Endothelial cell of umbilical vein (primary cell): ENCODE measurements around the gene ANKRD44. TPM values are rescaled to one million over a fixed set of nuclear protein-coding genes. Genes with fewer than 3 reads are reported as not detected.

Experiments used
- BruUV-seq: library from RNA; stranded (reverse); fragments of 400-500 nt; replicated peaks from 2 replicates; lab custom pipeline; 2021; lab: Mats Ljungman, UMichigan
- CTCF ChIA-PET: fragments of 300-600, 350-600 bp; sonication (Branson Sonifier 250); formaldehyde crosslinking; loops from one replicate; lab custom pipeline; 2021; ENCODE audit warnings: antibody characterized with exemption, inconsistent platforms; lab: Charles Lee
- POLR2A ChIA-PET: fragments of 300-600, 350-600 bp; sonication (Branson Sonifier 250); formaldehyde crosslinking; loops from one replicate; lab custom pipeline; 2021; ENCODE audit warnings: antibody characterized with exemption, inconsistent platforms; lab: Charles Lee
- DNase-seq: peaks from one replicate; pipeline ENCODE4 v3.0.0-alpha.2; 2011; ENCODE audit warnings: low read depth, low spot score
- FAIRE-seq: peaks from 2 replicates; lab custom pipeline; 2011; peaks lifted over from hg19 to GRCh38; lab: Jason Lieb, UNC
- H2AFZ ChIP-seq: 2 replicates; pipeline ENCODE4 v1.6.0; 2012; ENCODE audit warnings: low read depth, low read length, control low read depth, inconsistent platforms
- H3K27ac ChIP-seq: 2 replicates; pipeline ENCODE4 v1.5.1; 2011; ENCODE audit warnings: low read depth, mild to moderate bottlenecking, control low read depth, low read length, moderate library complexity; ENCODE audit not compliant: insufficient read depth
- H3K27me3 ChIP-seq, 2 experiments: 2 replicates each; pipeline versions ENCODE4 v1.6.0 to v1.6.1; 2011; ENCODE audit warnings: low read length in 2 of 2, mixed read lengths in 1 of 2; ENCODE audit not compliant: control insufficient read depth in 2 of 2, insufficient read depth in 2 of 2
- H3K36me3 ChIP-seq, 2 experiments: 2 replicates in 1 of 2; 3 replicates in 1 of 2; pipeline ENCODE4 v1.5.1; 2011; ENCODE audit warnings: low read length in 2 of 2, mild to moderate bottlenecking in 1 of 2, moderate library complexity in 1 of 2; ENCODE audit not compliant: control insufficient read depth in 2 of 2, insufficient read depth in 2 of 2; ENCODE audit errors: extremely low read depth in 1 of 2
- H3K4me1 ChIP-seq: 3 replicates; pipeline ENCODE4 v1.5.1; 2011; ENCODE audit warnings: mild to moderate bottlenecking, low read length; ENCODE audit not compliant: control insufficient read depth, insufficient read depth; ENCODE audit errors: extremely low read depth
- H3K4me2 ChIP-seq: 2 replicates; pipeline ENCODE4 v1.6.1; 2011; ENCODE audit warnings: low read length, control low read depth, mixed read lengths; ENCODE audit not compliant: insufficient read depth
- H3K4me3 ChIP-seq, 3 experiments: fragments of 200-600 bp in 1 of 3; sonication (generic), shearing (Covaris generic) in 1 of 3; replicated peaks in 1 of 3; 2 replicates each; pipeline ENCODE4 v1.5.1; 2011 to 2016; ENCODE audit warnings: control low read depth in 3 of 3, low read length in 3 of 3, mild to moderate bottlenecking in 2 of 3, inconsistent platforms in 1 of 3, low read depth in 1 of 3, moderate library complexity in 1 of 3; ENCODE audit not compliant: insufficient read depth in 1 of 3
- H3K79me2 ChIP-seq: 2 replicates; pipeline ENCODE4 v1.6.0; 2012; ENCODE audit warnings: low read length, inconsistent platforms; ENCODE audit not compliant: control insufficient read depth, insufficient read depth
- H3K9ac ChIP-seq: replicated peaks from 2 replicates; pipeline ENCODE3; 2011; ENCODE audit warnings: low read length, control low read depth; ENCODE audit not compliant: insufficient read depth; ENCODE audit errors: extremely low read depth
- H3K9me1 ChIP-seq: replicated peaks from 3 replicates; pipeline ENCODE4 v1.6.0; 2011; ENCODE audit warnings: mild to moderate bottlenecking, low read length; ENCODE audit not compliant: control insufficient read depth, insufficient read depth; ENCODE audit errors: extremely low read depth
- H3K9me3 ChIP-seq: replicated peaks from 2 replicates; pipeline ENCODE4 v1.5.1; 2012; ENCODE audit warnings: low read length, inconsistent platforms; ENCODE audit not compliant: control insufficient read depth, insufficient read depth
- H4K20me1 ChIP-seq: replicated peaks from 2 replicates; pipeline ENCODE3; 2011; ENCODE audit warnings: mild to moderate bottlenecking, low read length; ENCODE audit not compliant: control insufficient read depth, insufficient read depth; ENCODE audit errors: extremely low read depth
- EZH2 ChIP-seq: IDR thresholded peaks from 2 replicates; pipeline ENCODE4 v1.6.1; 2012; ENCODE audit warnings: borderline replicate concordance, low read depth, mild to moderate bottlenecking, moderate library complexity, low read length, inconsistent platforms; ENCODE audit not compliant: severe bottlenecking
- FOS ChIP-seq: IDR thresholded peaks from 2 replicates; pipeline ENCODE4 v1.6.1; 2011; ENCODE audit warnings: mild to moderate bottlenecking, low read length, moderate library complexity, borderline replicate concordance; ENCODE audit not compliant: insufficient read depth
- GATA2 ChIP-seq: IDR thresholded peaks from 2 replicates; pipeline ENCODE4 v1.7.0; 2011; ENCODE audit warnings: low read depth, mild to moderate bottlenecking, moderate library complexity, mixed read lengths, low read length; ENCODE audit not compliant: insufficient read length, insufficient read depth
- JUN ChIP-seq: IDR thresholded peaks from 2 replicates; pipeline ENCODE4 v1.6.1; 2011; ENCODE audit warnings: borderline replicate concordance, low read depth; ENCODE audit not compliant: insufficient read length, insufficient read depth
- MYC ChIP-seq: IDR thresholded peaks from one replicate; pipeline ENCODE4 v1.6.1; 2011; ENCODE audit warnings: mild to moderate bottlenecking, low read depth, low read length
- POLR2A ChIP-seq: IDR thresholded peaks from 2 replicates; pipeline ENCODE4 v1.6.1; 2012; ENCODE audit warnings: low read depth, mild to moderate bottlenecking, control low read depth, low read length
- POLR2AphosphoS5 ChIP-seq: IDR thresholded peaks from 2 replicates; pipeline ENCODE4 v1.6.1; 2012; ENCODE audit warnings: low read depth, mild to moderate bottlenecking, control low read depth, low read length, moderate library complexity; ENCODE audit not compliant: insufficient read depth
- dilution Hi-C: fragments of 300-500 bp; cut with MboI; formaldehyde crosslinking; loops from one replicate; pipeline ENCODE4 v1.15.0; 2019; ENCODE audit warnings: low sequenced_read_pairs; ENCODE audit not compliant: extremely low pct_ligation_motif_present
- intact Hi-C: fragments of 100-400 bp; cut with micrococcal nuclease; formaldehyde crosslinking; loops from one replicate; pipeline ENCODE4 v1.10.0; 2022
- polyA plus RNA-seq, 4 experiments: library from polyadenylated mRNA; depleted of rRNA in 3 of 4; stranded (reverse) in 3 of 4; unstranded in 1 of 4; fragments of >200 nt; gene quantifications; 2 replicates each; pipeline versions ENCODE4 v1.2.1 to v1.2.3, GENCODE V29; 2011 to 2012; ENCODE audit warnings: missing spikeins in 1 of 4
- total RNA-seq: library from RNA; stranded (reverse); gene quantifications from 2 replicates; pipeline ENCODE4 v1.2.3, GENCODE V29; 2021
- TF ChIP-seq, protein P1 (sequence below): IDR thresholded peaks from 2 replicates; pipeline ENCODE4 v1.6.1; 2011; ENCODE audit not compliant: insufficient read depth, insufficient read length
- TF ChIP-seq, protein P2 (sequence below), 2 donors: IDR thresholded peaks; 1 replicate in 1 of 2; 2 replicates in 1 of 2; pipeline ENCODE4 v1.5.1; 2011; ENCODE audit warnings: low read length in 2 of 2, mild to moderate bottlenecking in 2 of 2, moderate library complexity in 2 of 2, control low read depth in 1 of 2, inconsistent platforms in 1 of 2, low read depth in 1 of 2; ENCODE audit not compliant: insufficient read depth in 1 of 2; ENCODE audit errors: extremely low read depth in 1 of 2

Gene ANKRD44
- total and polyA plus RNA-seq, 2 donors (not counting 3 experiments of a cell fraction or from before 2014, with no cell fraction given) = 3.4 to 6.1 TPM

DNA sequence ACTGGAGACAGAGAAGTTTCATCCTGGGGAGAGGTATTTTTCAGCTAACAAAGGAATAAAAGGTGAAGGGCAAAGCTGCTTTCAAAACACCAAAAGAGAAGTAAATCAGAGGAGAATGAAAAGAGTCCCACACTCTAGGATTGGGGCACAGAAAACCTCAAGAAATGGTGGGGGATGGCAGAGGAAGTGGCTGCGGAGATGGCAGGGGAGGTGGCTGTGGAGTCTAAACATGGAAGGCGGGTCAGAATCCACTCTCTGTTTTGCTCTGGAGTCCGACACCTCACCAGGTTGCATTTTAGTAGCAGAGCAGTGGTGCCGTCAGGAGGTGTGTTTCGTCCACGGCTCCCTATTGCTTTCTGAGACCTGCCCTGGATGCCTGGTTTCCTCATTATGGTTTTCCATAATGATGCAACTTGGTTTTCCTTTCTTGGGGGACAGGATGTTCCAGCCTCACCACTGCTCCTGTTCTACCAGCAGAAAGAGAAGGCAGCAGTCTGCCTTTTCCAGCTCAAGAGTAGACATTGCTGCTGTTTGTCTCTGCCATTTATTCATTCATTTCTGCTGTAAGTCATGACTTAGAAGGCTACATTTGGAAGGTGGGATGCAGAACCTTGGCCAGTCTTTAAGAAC lies 188.7 kb downstream of the ANKRD44 start:
- no peak for DNase-seq
- dilution Hi-C loops (no loop called here), intact Hi-C loops (no loop called here)
- Histone ChIP-seq H3K9ac (no peak overlapping the region), H3K4me2 (no peak overlapping the region), H3K9me3 (no peaks in the 10 kb centered on the region), H3K36me3 (no peaks in the 10 kb centered on the region), H4K20me1 (no peaks in the 10 kb centered on the region), H3K27ac (no peak overlapping the region), H3K27me3 (no peaks in the 10 kb centered on the region), H2AFZ (no peak overlapping the region), H3K79me2 (no peaks in the 10 kb centered on the region), H3K4me3 (no peak overlapping the region), H3K9me1 (no peaks in the 10 kb centered on the region), H3K4me1 (no peaks in the 10 kb centered on the region)
- ChIA-PET CTCF (interaction anchor here (1.1 to 13.9 kb wide), 6 partner anchors 8 to 256 kb away, joined by 3 to 267 read pairs (median 4); no protein-coding TSS in a partner anchor), POLR2A (no interaction called here)
- TF ChIP-seq EZH2 = no peak
- no peak for TF ChIP-seq POLR2AphosphoS5
- TF ChIP-seq MYC = no peak
- TF ChIP-seq, protein P1, sequence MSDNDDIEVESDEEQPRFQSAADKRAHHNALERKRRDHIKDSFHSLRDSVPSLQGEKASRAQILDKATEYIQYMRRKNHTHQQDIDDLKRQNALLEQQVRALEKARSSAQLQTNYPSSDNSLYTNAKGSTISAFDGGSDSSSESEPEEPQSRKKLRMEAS = no peak
- no peak for TF ChIP-seq GATA2
- no peak for TF ChIP-seq JUN
- no peak for TF ChIP-seq POLR2A
- TF ChIP-seq, protein P2, sequence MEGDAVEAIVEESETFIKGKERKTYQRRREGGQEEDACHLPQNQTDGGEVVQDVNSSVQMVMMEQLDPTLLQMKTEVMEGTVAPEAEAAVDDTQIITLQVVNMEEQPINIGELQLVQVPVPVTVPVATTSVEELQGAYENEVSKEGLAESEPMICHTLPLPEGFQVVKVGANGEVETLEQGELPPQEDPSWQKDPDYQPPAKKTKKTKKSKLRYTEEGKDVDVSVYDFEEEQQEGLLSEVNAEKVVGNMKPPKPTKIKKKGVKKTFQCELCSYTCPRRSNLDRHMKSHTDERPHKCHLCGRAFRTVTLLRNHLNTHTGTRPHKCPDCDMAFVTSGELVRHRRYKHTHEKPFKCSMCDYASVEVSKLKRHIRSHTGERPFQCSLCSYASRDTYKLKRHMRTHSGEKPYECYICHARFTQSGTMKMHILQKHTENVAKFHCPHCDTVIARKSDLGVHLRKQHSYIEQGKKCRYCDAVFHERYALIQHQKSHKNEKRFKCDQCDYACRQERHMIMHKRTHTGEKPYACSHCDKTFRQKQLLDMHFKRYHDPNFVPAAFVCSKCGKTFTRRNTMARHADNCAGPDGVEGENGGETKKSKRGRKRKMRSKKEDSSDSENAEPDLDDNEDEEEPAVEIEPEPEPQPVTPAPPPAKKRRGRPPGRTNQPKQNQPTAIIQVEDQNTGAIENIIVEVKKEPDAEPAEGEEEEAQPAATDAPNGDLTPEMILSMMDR (IDR thresholded peaks at IDR 0.05; ENCODE audit: extremely low read depth in 1 of 2, insufficient read depth in 1 of 2, low read depth in 1 of 2, low read length in 2 of 2) = no peak
- no peak for TF ChIP-seq FOS
- no TSS peak for BruUV-seq
- FAIRE-seq = no peak
